BJ (cell line): ENCODE results near the gene MMP20. TPM values are rescaled to one million over a fixed set of nuclear protein-coding genes. Genes with fewer than 3 reads are reported as not detected.

Experiments
- CTCF ChIA-PET: fragments of 350-600 bp; formaldehyde crosslinking; extraction: SDS; loops from one replicate; lab custom pipeline; 2021; ENCODE audit warnings: antibody characterized with exemption, inconsistent platforms; lab: Yijun Ruan, JAX
- POLR2A ChIA-PET: fragments of 300-600 bp; sonication (Branson Sonifier 250); formaldehyde crosslinking; extraction: SDS; loops from one replicate; lab custom pipeline; 2021; ENCODE audit warnings: antibody characterized with exemption; lab: Charles Lee
- DNase-seq: peaks from one replicate; pipeline ENCODE4 v3.0.0-alpha.2; 2011; ENCODE audit warnings: low read depth
- H3K27me3 ChIP-seq: 2 replicates; pipeline ENCODE4 v1.6.0; 2011; ENCODE audit warnings: low read length; ENCODE audit not compliant: control insufficient read depth, insufficient read depth
- H3K36me3 ChIP-seq: 2 replicates; pipeline ENCODE4 v1.5.1; 2011; ENCODE audit warnings: low read length; ENCODE audit not compliant: control insufficient read depth, insufficient read depth
- H3K4me3 ChIP-seq: 2 replicates; pipeline ENCODE4 v1.5.1; 2011; ENCODE audit warnings: low read depth, mild to moderate bottlenecking, control low read depth, low read length
- CTCF ChIP-seq: IDR thresholded peaks from 2 replicates; pipeline ENCODE4 v1.5.1; 2011; ENCODE audit warnings: low read depth, mild to moderate bottlenecking, control low read depth, inconsistent platforms, low read length, moderate library complexity; ENCODE audit not compliant: insufficient read depth
- polyA plus RNA-seq: library from polyadenylated mRNA; depleted of rRNA; stranded (reverse); fragments of >200 nt; gene quantifications from 2 replicates; pipeline ENCODE4 v1.2.3, GENCODE V29; 2011

Gene MMP20
- polyA plus RNA-seq, 1 experiment: not detected

- Histone ChIP-seq H3K36me3 (no peaks in the 10 kb centered on the region), H3K27me3 (no peaks in the 10 kb centered on the region), H3K4me3 (no peak overlapping the region)
- no peak for DNase-seq
- no peak for TF ChIP-seq CTCF
- ChIA-PET POLR2A (no interaction called here), CTCF (no interaction called here)
Observed at GRCh38 chr11:102575012-102575411, 50.1 kb downstream of the MMP20 start.

- Histone ChIP-seq H3K36me3 (no peaks in the 10 kb centered on the region), H3K27me3 (no peaks in the 10 kb centered on the region), H3K4me3 (no peak overlapping the region)
- TF ChIP-seq CTCF: no peak
- ChIA-PET POLR2A (no interaction called here), CTCF (no interaction called here)
- no peak for DNase-seq
Observed at GRCh38 chr11:102573851-102574250, 51.3 kb downstream of the MMP20 start.

GRCh38 chr11:102572554-102573220 lies 52.4 kb downstream of the MMP20 start:
- DNase-seq: no peak
- Histone ChIP-seq H3K27me3 (no peaks in the 10 kb centered on the region), H3K4me3 (no peak overlapping the region), H3K36me3 (no peaks in the 10 kb centered on the region)
- ChIA-PET CTCF (interaction anchor here (0.9 kb wide), 1 partner anchor 24 kb away, joined by 4 read pairs; no protein-coding TSS in a partner anchor), POLR2A (no interaction called here)
- TF ChIP-seq CTCF: no peak

- ChIA-PET POLR2A (no interaction called here), CTCF (no interaction called here)
- no peak for TF ChIP-seq CTCF
- Histone ChIP-seq H3K27me3 (no peaks in the 10 kb centered on the region), H3K4me3 (no peak overlapping the region), H3K36me3 (no peaks in the 10 kb centered on the region)
- DNase-seq: no peak
Observed at GRCh38 chr11:102568851-102569250, 56.3 kb downstream of the MMP20 start.

GRCh38 chr11:102566112-102566511 lies 59.0 kb downstream of the MMP20 start:
- no peak for DNase-seq
- CTCF ChIA-PET: no interaction called here

More at GRCh38 chr11:102566112-102566511, 59.0 kb downstream of the MMP20 start:
- POLR2A ChIA-PET: no interaction called here
- TF ChIP-seq CTCF: no peak
- Histone ChIP-seq H3K4me3 (no peak overlapping the region), H3K36me3 (no peaks in the 10 kb centered on the region), H3K27me3 (no peaks in the 10 kb centered on the region)
